Neural cell (in vitro differentiated cells): ENCODE results near the gene CERS2. TPM values are rescaled to one million over a fixed set of nuclear protein-coding genes. Genes with fewer than 3 reads are reported as not detected.

Source experiments
- H2AFZ ChIP-seq: fragments of 200-600, 300-800 bp; sonication (generic), shearing (Covaris generic); 2 replicates; pipeline ENCODE4 v1.6.0; 2014; ENCODE audit warnings: low read depth, mild to moderate bottlenecking, antibody characterized with exemption, low read length, moderate library complexity
- H3F3A ChIP-seq: fragments of 200-600 bp; shearing (Covaris generic); 2 replicates; pipeline ENCODE4 v1.6.1; 2016; ENCODE audit warnings: mild to moderate bottlenecking, moderate library complexity, mixed read lengths, antibody characterized with exemption, low read length; ENCODE audit not compliant: insufficient read depth, poor library complexity, severe bottlenecking
- H3K27ac ChIP-seq: fragments of 200-600, 300-800 bp; sonication (generic), shearing (Covaris generic); 2 replicates; pipeline ENCODE4 v1.5.1; 2014; ENCODE audit warnings: mild to moderate bottlenecking, low read length, moderate library complexity
- H3K27me3 ChIP-seq: fragments of 300-800, 200-600 bp; sonication (generic), shearing (Covaris generic); 2 replicates; pipeline ENCODE4 v1.6.0; 2014; ENCODE audit warnings: mild to moderate bottlenecking, low read depth, low read length, moderate library complexity; ENCODE audit not compliant: insufficient read depth
- H3K36me3 ChIP-seq: fragments of 300-800, 200-600 bp; sonication (generic), shearing (Covaris generic); 2 replicates; pipeline ENCODE4 v1.5.1; 2014; ENCODE audit warnings: mild to moderate bottlenecking, antibody characterized with exemption, low read length, moderate library complexity; ENCODE audit not compliant: insufficient read depth
- H3K4me2 ChIP-seq: fragments of 300-800, 200-600 bp; sonication (generic), shearing (Covaris generic); 2 replicates; pipeline ENCODE4 v1.6.0; 2014; ENCODE audit warnings: mild to moderate bottlenecking, low read length
- H3K4me3 ChIP-seq: fragments of 300-800, 200-600 bp; sonication (generic), shearing (Covaris generic); 2 replicates; pipeline ENCODE4 v1.5.1; 2014; ENCODE audit warnings: mild to moderate bottlenecking, low read length, moderate library complexity
- H3K79me2 ChIP-seq: fragments of 200-600 bp; shearing (Covaris generic); replicated peaks from 2 replicates; pipeline ENCODE4 v1.6.0; 2014; ENCODE audit warnings: mild to moderate bottlenecking, low read length, moderate library complexity; ENCODE audit not compliant: insufficient read depth
- H3K9ac ChIP-seq: fragments of 300-800, 200-600 bp; sonication (generic), shearing (Covaris generic); 2 replicates; pipeline ENCODE4 v1.6.1; 2016; ENCODE audit warnings: mild to moderate bottlenecking, low read length, mixed read lengths
- H3K9me2 ChIP-seq: fragments of 200-600 bp; shearing (Covaris generic); 2 replicates; pipeline ENCODE4 v1.6.1; 2016; ENCODE audit warnings: mild to moderate bottlenecking, low read length, mixed read lengths; ENCODE audit not compliant: insufficient read depth
- H3K9me3 ChIP-seq: fragments of 200-600, 300-800 bp; sonication (generic), shearing (Covaris generic); 2 replicates; pipeline ENCODE4 v1.6.1; 2016; ENCODE audit warnings: mild to moderate bottlenecking, mixed run types, low read length, moderate library complexity, mixed read lengths
- H4K20me1 ChIP-seq: fragments of 200-600 bp; shearing (Covaris generic); 2 replicates; pipeline ENCODE4 v1.6.1; 2016; ENCODE audit warnings: mild to moderate bottlenecking, mixed run types; ENCODE audit not compliant: insufficient read depth
- CTCF ChIP-seq: fragments of 450-650 bp; IDR thresholded peaks from 2 replicates; pipeline ENCODE4 v1.5.1; 2014; ENCODE audit warnings: antibody characterized with exemption, mild to moderate bottlenecking, moderate library complexity; ENCODE audit not compliant: poor library complexity, severe bottlenecking
- EP300 ChIP-seq: fragments of 450-650 bp; conservative IDR thresholded peaks from 2 replicates; pipeline ENCODE4 v1.6.1; 2014; ENCODE audit warnings: antibody characterized with exemption, mild to moderate bottlenecking, moderate library complexity; ENCODE audit not compliant: poor library complexity, severe bottlenecking
- EZH2 ChIP-seq: fragments of 200-600, 300-800 bp; shearing (Covaris generic), sonication (generic); IDR thresholded peaks from 2 replicates; pipeline ENCODE4 v1.6.1; 2014; ENCODE audit warnings: antibody characterized with exemption, low read length, borderline replicate concordance, mild to moderate bottlenecking; ENCODE audit not compliant: insufficient read depth, poor library complexity, severe bottlenecking
- MXI1 ChIP-seq: fragments of 450-650 bp; conservative IDR thresholded peaks from 2 replicates; pipeline ENCODE4 v1.6.1; 2014; ENCODE audit warnings: antibody characterized with exemption, mild to moderate bottlenecking; ENCODE audit not compliant: poor library complexity, severe bottlenecking
- POLR2AphosphoS5 ChIP-seq: IDR thresholded peaks from 2 replicates; pipeline ENCODE4 v1.6.1; 2012
- RAD21 ChIP-seq: fragments of 450-650 bp; conservative IDR thresholded peaks from 2 replicates; pipeline ENCODE4 v1.6.1; 2014; ENCODE audit warnings: antibody characterized with exemption, mild to moderate bottlenecking, moderate library complexity
- REST ChIP-seq: IDR thresholded peaks from 2 replicates; pipeline ENCODE4 v1.6.1; 2012; ENCODE audit warnings: borderline replicate concordance
- SMC3 ChIP-seq: fragments of 450-650 bp; conservative IDR thresholded peaks from 2 replicates; pipeline ENCODE4 v1.6.1; 2014; ENCODE audit warnings: antibody characterized with exemption, mild to moderate bottlenecking, moderate library complexity; ENCODE audit not compliant: poor library complexity
- TAF1 ChIP-seq: IDR thresholded peaks from 2 replicates; pipeline ENCODE4 v1.6.1; 2012; ENCODE audit warnings: low read depth
- polyA plus RNA-seq: library from polyadenylated mRNA; depleted of rRNA; stranded (reverse); fragments of >200 nt; gene quantifications from 2 replicates; pipeline ENCODE4 v1.2.3, GENCODE V29; 2014

The CERS2 gene
- polyA plus RNA-seq, 1 donor from 2014 or later = 39.1 TPM

GRCh38 chr1:151007853-151008243, 33.2 kb upstream of the CERS2 start:
- H4K20me1 ChIP-seq = no peaks in the 10 kb centered on the region
- no peaks in the 10 kb centered on the region for H3K36me3 ChIP-seq
- no peak overlapping the region for H2AFZ ChIP-seq
- H3K27me3 ChIP-seq = no peaks in the 10 kb centered on the region
- H3K9me3 ChIP-seq = no peaks in the 10 kb centered on the region
- H3K27ac ChIP-seq = peak overlapping the region; percentile 75
- H3K4me3 ChIP-seq = peak overlapping the region; percentile 76
- H3F3A ChIP-seq = no peaks in the 10 kb centered on the region
- H3K9ac ChIP-seq = peak overlapping the region; percentile 9
- H3K9me2 ChIP-seq = no peaks in the 10 kb centered on the region
- no peak for TF ChIP-seq EP300
- TF ChIP-seq EZH2 = no peak
- peaks cover 32% of the 10 kb centered on the region for H3K79me2 ChIP-seq
- H3K4me2 ChIP-seq = no peak overlapping the region

GRCh38 chr1:151006327-151007052, 31.9 kb upstream of the CERS2 start, which contains the start of gene MINDY1:
Gene MINDY1, minus strand, starts transcription at chr1:151006902. Its CDS starts 4,285 bp downstream, at chr1:151002617.
- Histone ChIP-seq H4K20me1 (no peaks in the 10 kb centered on the region), H3K27me3 (no peaks in the 10 kb centered on the region), H3K27ac (peak within 1 kb of the TSS; percentile 75), H2AFZ (peak within 1 kb of the TSS; percentile 48), H3F3A (no peaks in the 10 kb centered on the region), H3K4me3 (peak within 1 kb of the TSS; percentile 76), H3K9ac (peak within 1 kb of the TSS; percentile 62), H3K9me3 (no peaks in the 10 kb centered on the region), H3K36me3 (no peaks in the 10 kb centered on the region), H3K79me2 (peaks cover 32% of the 10 kb centered on the region), H3K4me2 (peak within 1 kb of the TSS; percentile 74), H3K9me2 (no peaks in the 10 kb centered on the region)
- peak; percentile 63 for TF ChIP-seq RAD21
- TF ChIP-seq REST = peak; percentile 45
- no peak for TF ChIP-seq EZH2
- TF ChIP-seq TAF1 = peak; percentile 24
- peak; percentile 74 for TF ChIP-seq CTCF
- peak; percentile 50 for TF ChIP-seq SMC3
- TF ChIP-seq MXI1 = peak; percentile 53
- TF ChIP-seq EP300 = no peak
- peak; percentile 73 for TF ChIP-seq POLR2AphosphoS5
